ENCODE data around the gene JAZF1. TPM values are rescaled to one million over a fixed set of nuclear protein-coding genes. Genes with fewer than 3 reads are reported as not detected.

The JAZF1 gene
- total RNA-seq, 1 donor from 2014 or later = 21.7 TPM

GRCh38 chr7:28008171-28008570, 172.4 kb downstream of the JAZF1 start:
- no peak for ATAC-seq
- intact Hi-C loops (cut with DNase I) = no loop called here
- DNase-seq (ENCODE audit: low spot score) = no peak

DNA sequence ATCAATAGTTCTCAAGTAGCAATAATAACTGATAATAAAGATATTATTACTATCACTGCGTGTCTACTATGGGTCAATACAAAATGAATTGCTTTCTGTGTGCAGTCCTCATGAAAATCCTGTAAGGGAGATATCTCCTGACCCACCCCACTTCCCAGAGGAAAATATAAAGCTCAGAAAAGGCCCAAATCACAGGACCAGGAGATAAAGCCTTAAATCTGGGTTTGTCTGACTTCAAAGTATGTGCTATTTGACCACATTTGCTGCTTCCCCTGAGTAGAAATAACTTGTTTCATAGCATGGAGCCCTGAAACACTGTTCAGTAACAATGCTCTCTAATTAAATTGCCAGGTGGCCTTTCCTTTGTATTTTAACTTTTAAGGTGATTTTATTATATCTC, 174.1 kb downstream of the JAZF1 start:
- DNase-seq (ENCODE audit: low spot score) (no peak), ATAC-seq (no peak)
- intact Hi-C loops (cut with DNase I) = no loop called here

DNA sequence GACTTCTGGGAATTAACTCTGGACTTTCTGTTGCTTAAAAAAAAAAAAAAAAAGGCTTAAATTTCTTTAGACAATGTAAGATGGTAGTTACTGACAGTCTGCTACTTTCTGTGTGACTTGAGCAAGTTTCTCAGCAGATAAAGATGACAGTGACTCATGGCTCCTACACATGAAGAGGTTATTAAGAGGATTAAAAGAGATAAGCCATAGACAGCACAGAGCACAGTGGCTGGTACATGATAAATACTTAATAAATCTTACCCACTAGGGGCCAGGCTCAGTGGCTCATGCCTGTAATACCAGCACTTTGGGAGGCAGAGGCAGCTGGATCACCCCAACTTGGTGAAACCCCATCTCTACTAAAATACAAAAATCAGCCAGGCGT, 174.8 kb downstream of the JAZF1 start:
- intact Hi-C loops (cut with DNase I) = no loop called here
- ATAC-seq = peak; percentile 32
- DNase-seq (ENCODE audit: low spot score) = no peak

- intact Hi-C loops (cut with DNase I) = no loop called here
- DNase-seq (ENCODE audit: low spot score) (no peak), ATAC-seq (peak; percentile 48)
Measured at GRCh38 chr7:28005075-28005846, 175.3 kb downstream of the JAZF1 start.

- intact Hi-C loops (cut with DNase I) = no loop called here
- DNase-seq (ENCODE audit: low spot score) = no peak
Measured at GRCh38 chr7:28003408-28003807, 177.2 kb downstream of the JAZF1 start.

GRCh38 chr7:28002638-28003037, 178.0 kb downstream of the JAZF1 start:
- ATAC-seq (no peak), DNase-seq (ENCODE audit: low spot score) (no peak)
- intact Hi-C loops (cut with DNase I) = no loop called here

More at GRCh38 chr7:28003408-28003807, 177.2 kb downstream of the JAZF1 start:
- no peak for ATAC-seq

GRCh38 chr7:28001896-28002295, 178.7 kb downstream of the JAZF1 start:
- ATAC-seq = no peak

GRCh38 chr7:27999829-28000228, 180.8 kb downstream of the JAZF1 start:
- intact Hi-C loops (cut with DNase I) = no loop called here
- ATAC-seq (no peak), DNase-seq (ENCODE audit: low spot score) (no peak)

More at GRCh38 chr7:28001896-28002295, 178.7 kb downstream of the JAZF1 start:
- DNase-seq (ENCODE audit: low spot score) = no peak
- intact Hi-C loops (cut with DNase I) = no loop called here

DNA sequence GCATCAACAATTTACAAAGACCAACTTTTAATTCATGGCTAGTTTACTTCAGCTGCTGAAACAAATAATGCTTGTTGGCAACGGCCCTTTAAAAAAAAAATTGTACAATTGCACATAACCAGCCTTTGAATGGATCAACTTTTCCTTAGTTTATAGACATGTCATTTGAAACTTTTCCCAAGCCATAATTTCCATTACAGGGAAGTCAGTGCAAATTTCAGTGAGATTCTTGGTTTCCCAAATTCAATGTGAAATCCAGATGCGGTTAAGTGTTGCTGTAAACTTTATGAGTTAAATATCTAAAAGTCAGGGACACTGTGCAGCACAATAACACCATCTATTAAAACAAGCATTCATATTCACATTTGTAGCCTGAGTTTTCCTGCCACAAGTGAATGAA, 182.2 kb downstream of the JAZF1 start:
- ATAC-seq (no peak), DNase-seq (ENCODE audit: low spot score) (no peak)
- intact Hi-C loops (cut with DNase I) = no loop called here

DNA sequence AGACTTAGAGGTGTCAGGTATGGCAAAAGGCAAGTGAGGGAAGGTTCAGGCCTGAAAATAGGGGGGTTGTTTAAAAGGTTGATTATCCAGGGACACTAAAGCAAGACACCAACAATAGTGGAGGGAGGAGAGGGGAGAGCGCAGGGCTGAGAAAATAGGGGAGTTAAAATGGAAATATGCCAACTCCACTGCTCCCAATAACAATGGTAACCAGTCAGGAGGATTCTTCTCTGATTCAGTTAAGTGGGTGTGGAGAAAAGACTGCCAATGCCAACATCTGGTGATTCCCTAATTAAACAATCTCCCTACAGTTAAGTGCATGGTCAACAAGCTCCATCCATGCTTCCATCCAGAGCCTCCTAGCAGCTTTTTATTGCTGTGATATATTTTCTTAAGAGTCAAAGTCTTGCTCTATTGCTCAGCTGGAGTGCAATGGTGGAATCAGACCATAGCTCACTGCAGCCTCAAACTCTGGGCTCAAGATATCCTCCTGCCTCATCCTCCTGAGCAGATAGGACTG, 183.3 kb downstream of the JAZF1 start:
- DNase-seq (ENCODE audit: low spot score) (no peak), ATAC-seq (no peak)
- intact Hi-C loops (cut with DNase I) = no loop called here

GRCh38 chr7:27996141-27996540, 184.5 kb downstream of the JAZF1 start:
- ATAC-seq (no peak), DNase-seq (ENCODE audit: low spot score) (no peak)
- intact Hi-C loops (cut with DNase I) = no loop called here

DNA sequence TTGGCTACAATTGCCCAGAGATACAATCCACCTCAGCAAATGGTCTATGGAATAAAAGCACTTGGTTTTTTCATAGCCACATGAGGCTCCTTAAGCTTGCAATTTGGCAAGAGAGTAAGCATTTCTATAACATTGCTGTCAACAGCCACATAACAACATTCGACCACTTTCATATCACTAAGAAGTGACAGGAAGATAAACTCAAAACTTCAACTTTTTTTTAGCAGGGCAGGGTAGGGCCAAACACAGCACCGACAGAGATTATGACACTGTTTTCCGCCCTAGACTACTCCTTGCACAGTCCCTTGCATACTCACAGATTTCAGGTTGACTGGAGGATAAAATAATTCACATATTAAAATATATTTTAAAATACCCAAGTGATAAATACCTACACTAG, 185.4 kb downstream of the JAZF1 start:
- no peak for DNase-seq (ENCODE audit: low spot score)
- ATAC-seq = no peak
- intact Hi-C loops (cut with DNase I) = no loop called here

DNA sequence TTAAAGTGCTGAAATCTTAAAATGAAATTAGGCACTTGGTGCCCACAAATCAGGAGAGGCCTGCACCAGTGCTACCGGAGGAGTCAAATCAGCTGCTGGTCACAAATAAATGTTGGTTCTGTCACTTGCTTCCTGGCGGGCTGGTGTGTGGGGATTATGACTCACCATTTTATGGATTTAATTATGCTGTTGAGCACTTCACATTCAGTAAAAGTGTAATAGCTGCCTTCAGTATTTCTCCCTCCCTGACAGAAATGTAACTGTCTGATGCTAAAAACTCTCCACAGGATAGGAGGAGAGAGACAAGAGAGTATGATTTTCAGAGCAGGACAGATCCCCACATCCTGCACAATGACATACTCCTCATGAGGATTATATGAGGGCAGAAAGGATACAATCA, 186.0 kb downstream of the JAZF1 start:
- intact Hi-C loops (cut with DNase I) = no loop called here
- ATAC-seq (peak; percentile 31), DNase-seq (ENCODE audit: low spot score) (no peak)

GRCh38 chr7:27992755-27993493, 187.7 kb downstream of the JAZF1 start:
- DNase-seq (ENCODE audit: low spot score) (no peak), ATAC-seq (peak; percentile 57)
- intact Hi-C loops (cut with DNase I) = no loop called here

DNA sequence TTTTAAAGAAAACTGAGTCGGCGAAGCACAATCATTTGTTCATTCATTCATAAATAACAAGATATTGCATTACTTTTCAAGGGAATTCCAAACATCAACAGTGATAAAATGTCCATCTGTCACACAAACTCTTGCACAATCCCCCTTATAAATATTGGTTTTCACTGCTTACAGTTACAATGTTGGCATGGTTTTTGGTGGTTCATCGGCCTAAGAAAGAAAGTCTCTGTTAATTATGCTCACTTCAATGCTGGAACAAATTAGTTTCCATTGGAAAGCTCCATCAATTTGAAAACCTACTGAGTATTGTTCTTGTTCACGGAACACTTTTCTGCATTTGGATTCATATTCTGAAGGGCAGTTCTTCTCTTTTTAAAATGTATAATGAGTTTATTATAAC, 188.5 kb downstream of the JAZF1 start:
- DNase-seq (ENCODE audit: low spot score) (no peak), ATAC-seq (peak; percentile 83)
- intact Hi-C loops (cut with DNase I) = no loop called here

GRCh38 chr7:27991006-27991528, 189.5 kb downstream of the JAZF1 start:
- DNase-seq (ENCODE audit: low spot score) (no peak), ATAC-seq (peak; percentile 41)
- intact Hi-C loops (cut with DNase I) = no loop called here

- intact Hi-C loops (cut with DNase I) = no loop called here
- no peak for DNase-seq (ENCODE audit: low spot score)
- no peak for ATAC-seq
Measured at GRCh38 chr7:27976531-27976930, 204.1 kb downstream of the JAZF1 start.

- DNase-seq (ENCODE audit: low spot score) (no peak), ATAC-seq (no peak)
- intact Hi-C loops (cut with DNase I) = no loop called here
Measured at GRCh38 chr7:27973625-27974024, 207.0 kb downstream of the JAZF1 start.

GRCh38 chr7:27972276-27972675, 208.3 kb downstream of the JAZF1 start:
- no peak for ATAC-seq
- no peak for DNase-seq (ENCODE audit: low spot score)
- intact Hi-C loops (cut with DNase I) = no loop called here

GRCh38 chr7:27971171-27971812, 209.3 kb downstream of the JAZF1 start:
- ATAC-seq = no peak
- intact Hi-C loops (cut with DNase I) = no loop called here
- DNase-seq (ENCODE audit: low spot score) = no peak

All from sciatic nerve (tissue), 2 donors.